K562 (cell line): ENCODE measurements around the gene FGR. TPM values are rescaled to one million over a fixed set of nuclear protein-coding genes. Genes with fewer than 3 reads are reported as not detected.

Experiments
- CBX2 ChIP-seq: fragments of 200-600 bp; sonication (generic); IDR thresholded peaks from one replicate; pipeline ENCODE4 v1.6.1; 2012; ENCODE audit warnings: mild to moderate bottlenecking, low read length, inconsistent platforms; ENCODE audit not compliant: insufficient read depth, poor library complexity, severe bottlenecking
- CSDE1 ChIP-seq, 2 experiments: fragments of 450-650 bp; IDR thresholded peaks; 2 replicates each; pipeline ENCODE4 v1.6.1; 2016; ENCODE audit warnings: mild to moderate bottlenecking in 1 of 2
- ERF ChIP-seq: fragments of 450-650 bp; formaldehyde crosslinking; IDR thresholded peaks from 2 replicates; pipeline ENCODE4 v1.4.0; 2020; ENCODE audit warnings: mild to moderate bottlenecking, mixed read lengths
- KHSRP ChIP-seq: fragments of 450-650 bp; IDR thresholded peaks from 2 replicates; pipeline ENCODE4 v1.6.1; 2017
- polyA plus RNA-seq, 8 experiments: library from polyadenylated mRNA; depleted of rRNA in 4 of 8; stranded (reverse) in 5 of 8; unstranded in 3 of 8; fragments of >200 nt; fragmentation: Nextera tagmentation in 2 of 8; fragmentation: Illumina TruSeq in 1 of 8; extraction: Ambion mirVana in 2 of 8; extraction: Trizol in 1 of 8; gene quantifications; 2 replicates each; pipeline versions ENCODE4 v1.2.1 to v1.2.3, GENCODE V29; 2011 to 2014; ENCODE audit warnings: inconsistent platforms in 1 of 8, missing spikeins in 1 of 8
- total RNA-seq, 7 experiments: library from RNA; depleted of rRNA in 6 of 7; stranded (reverse); fragments of >200 nt in 6 of 7; fragmentation: Illumina TruSeq in 2 of 7; extraction: Trizol in 2 of 7; gene quantifications; 2 replicates each; pipeline versions ENCODE4 v1.2.1 to v1.2.3, GENCODE V29; 2011 to 2021; ENCODE audit warnings: low replicate concordance in 1 of 7
- TF ChIP-seq, protein P1 (sequence below), 2 experiments: fragments of 450-650 bp; formaldehyde crosslinking in 1 of 2; IDR thresholded peaks; 2 replicates each; pipeline versions ENCODE4 v1.4.0 to v1.6.1; 2014 to 2020; ENCODE audit warnings: mild to moderate bottlenecking in 2 of 2, borderline replicate concordance in 1 of 2, low read depth in 1 of 2

The FGR gene
- total and polyA plus RNA-seq, 9 of the 15 experiments (the other 6 are each of a cell fraction or from before 2014, with no cell fraction given), result 0.04 to 0.11 TPM; not detected in 7

DNA sequence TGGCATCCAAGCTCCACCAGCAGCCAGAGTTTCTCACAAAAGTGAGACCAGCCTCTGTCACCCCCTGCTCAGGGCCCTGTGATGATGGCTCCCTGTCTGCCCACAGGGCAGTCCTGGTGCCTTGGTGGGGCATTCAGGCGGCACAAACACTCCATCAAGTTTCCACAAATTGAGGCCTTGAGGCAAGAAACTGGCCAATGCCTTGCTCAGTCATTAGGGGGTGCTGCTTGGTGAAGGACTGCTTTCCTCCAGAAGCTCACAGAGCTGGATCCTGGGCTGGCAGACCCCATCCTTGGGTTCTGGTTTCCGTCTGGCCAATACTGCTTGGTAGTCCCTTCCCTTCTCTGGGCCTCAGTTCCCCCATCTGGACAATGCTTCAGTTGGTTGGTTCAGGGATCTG lies 18.5 kb downstream of the FGR start (continued):
- TF ChIP-seq, protein P1, sequence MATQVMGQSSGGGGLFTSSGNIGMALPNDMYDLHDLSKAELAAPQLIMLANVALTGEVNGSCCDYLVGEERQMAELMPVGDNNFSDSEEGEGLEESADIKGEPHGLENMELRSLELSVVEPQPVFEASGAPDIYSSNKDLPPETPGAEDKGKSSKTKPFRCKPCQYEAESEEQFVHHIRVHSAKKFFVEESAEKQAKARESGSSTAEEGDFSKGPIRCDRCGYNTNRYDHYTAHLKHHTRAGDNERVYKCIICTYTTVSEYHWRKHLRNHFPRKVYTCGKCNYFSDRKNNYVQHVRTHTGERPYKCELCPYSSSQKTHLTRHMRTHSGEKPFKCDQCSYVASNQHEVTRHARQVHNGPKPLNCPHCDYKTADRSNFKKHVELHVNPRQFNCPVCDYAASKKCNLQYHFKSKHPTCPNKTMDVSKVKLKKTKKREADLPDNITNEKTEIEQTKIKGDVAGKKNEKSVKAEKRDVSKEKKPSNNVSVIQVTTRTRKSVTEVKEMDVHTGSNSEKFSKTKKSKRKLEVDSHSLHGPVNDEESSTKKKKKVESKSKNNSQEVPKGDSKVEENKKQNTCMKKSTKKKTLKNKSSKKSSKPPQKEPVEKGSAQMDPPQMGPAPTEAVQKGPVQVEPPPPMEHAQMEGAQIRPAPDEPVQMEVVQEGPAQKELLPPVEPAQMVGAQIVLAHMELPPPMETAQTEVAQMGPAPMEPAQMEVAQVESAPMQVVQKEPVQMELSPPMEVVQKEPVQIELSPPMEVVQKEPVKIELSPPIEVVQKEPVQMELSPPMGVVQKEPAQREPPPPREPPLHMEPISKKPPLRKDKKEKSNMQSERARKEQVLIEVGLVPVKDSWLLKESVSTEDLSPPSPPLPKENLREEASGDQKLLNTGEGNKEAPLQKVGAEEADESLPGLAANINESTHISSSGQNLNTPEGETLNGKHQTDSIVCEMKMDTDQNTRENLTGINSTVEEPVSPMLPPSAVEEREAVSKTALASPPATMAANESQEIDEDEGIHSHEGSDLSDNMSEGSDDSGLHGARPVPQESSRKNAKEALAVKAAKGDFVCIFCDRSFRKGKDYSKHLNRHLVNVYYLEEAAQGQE (IDR thresholded peaks at IDR 0.05; ENCODE audit: borderline replicate concordance), result peak; percentile 4; the same call in 1 of the 2 replicates
- TF ChIP-seq, protein P1 (CRISPR knock-in tag; IDR thresholded peaks at IDR 0.05; ENCODE audit: low read depth), result no peak
- TF ChIP-seq CSDE1 (IDR thresholded peaks at IDR 0.05), result no peak
- no peak for TF ChIP-seq ERF (CRISPR knock-in tag)
- TF ChIP-seq CBX2, result no peak
- no peak for TF ChIP-seq KHSRP
